Suprapubic skin (tissue), 4 donors: ENCODE results near the gene TXNDC11. TPM values are rescaled to one million over a fixed set of nuclear protein-coding genes. Genes with fewer than 3 reads are reported as not detected.
A peak's percentile ranks its signal among the peaks of the same experiment; 100 is the strongest.
"Not testable (repeated sequence)": the region's sequence is repeated elsewhere in the genome, so short reads cannot be mapped to it uniquely, and the experiment has no call there.

ENCODE experiments used
- DNase-seq, 2 donors: peaks; one replicate each; pipeline ENCODE4 v3.0.0-alpha.2; 2019; ENCODE audit warnings: low spot score in 2 of 2
- H3K27ac ChIP-seq: fragments of 200-600 bp; sonication (generic); one replicate; pipeline ENCODE4 v1.5.1; 2019
- H3K27me3 ChIP-seq: fragments of 200-600 bp; sonication (generic); one replicate; pipeline ENCODE4 v1.5.1; 2019
- H3K36me3 ChIP-seq: fragments of 200-600 bp; sonication (generic); one replicate; pipeline ENCODE4 v1.5.1; 2019
- H3K4me1 ChIP-seq: fragments of 200-600 bp; sonication (generic); one replicate; pipeline ENCODE4 v1.5.1; 2019
- H3K4me3 ChIP-seq: fragments of 200-600 bp; sonication (generic); one replicate; pipeline ENCODE4 v1.5.1; 2019; ENCODE audit warnings: mild to moderate bottlenecking
- H3K9me3 ChIP-seq: fragments of 200-600 bp; sonication (generic); one replicate; pipeline ENCODE4 v1.5.1; 2019
- CTCF ChIP-seq, 2 donors: fragments of 200-600 bp in 1 of 2; fragments of 450-650 bp in 1 of 2; sonication (generic) in 1 of 2; IDR thresholded peaks; one replicate each; pipeline ENCODE4 v1.5.1; 2016 to 2019; ENCODE audit warnings: antibody characterized with exemption in 2 of 2, mild to moderate bottlenecking in 1 of 2, moderate library complexity in 1 of 2
- EP300 ChIP-seq: sonication (generic); formaldehyde crosslinking; IDR thresholded peaks from one replicate; pipeline ENCODE4 v1.6.1; 2017; ENCODE audit warnings: antibody characterized with exemption
- POLR2A ChIP-seq, 2 donors: fragments of 450-650 bp; IDR thresholded peaks; one replicate each; pipeline ENCODE4 v1.6.1; 2017; ENCODE audit warnings: antibody characterized with exemption in 2 of 2, mild to moderate bottlenecking in 2 of 2, moderate library complexity in 2 of 2
- POLR2AphosphoS5 ChIP-seq, 3 donors: sonication (generic); formaldehyde crosslinking; IDR thresholded peaks; one replicate each; pipeline ENCODE4 v1.6.1; 2017; ENCODE audit warnings: antibody characterized with exemption in 3 of 3
- WGBS: methylation state at CpG from one replicate; pipeline ENCODE4 v1.1.5; 2018; 5-methylcytosine and 5-hydroxymethylcytosine counted together
- total RNA-seq, 4 donors: library from RNA; depleted of rRNA; stranded (reverse); fragments of >200 nt; gene quantifications; one replicate each; pipeline ENCODE4 v1.1.0, GENCODE V29; 2016

Gene TXNDC11
- 10 to 100 TPM; 31.0 to 42.2 (median 35.1) TPM for total RNA-seq

- H3K9me3 ChIP-seq, result no peaks in the 10 kb centered on the region
- TF ChIP-seq CTCF (IDR thresholded peaks at IDR 0.05) (no peak), POLR2AphosphoS5 (IDR thresholded peaks at IDR 0.05) (peak in 2 of 3 donors; percentile 51 to 66), POLR2A (IDR thresholded peaks at IDR 0.05) (peak; percentile 89 to 97)
- DNase-seq, result peak; percentile 99 to 100
- no peaks in the 10 kb centered on the region for H3K27me3 ChIP-seq
- peak within 1 kb of the TSS; percentile 95 for H3K4me3 ChIP-seq
- H3K4me1 ChIP-seq, result peaks cover 28% of the 10 kb centered on the region
- H3K27ac ChIP-seq, result peak within 1 kb of the TSS; percentile 97
- under 1% methylated on average over 66 of the region's 96 CpGs for WGBS
- peaks cover 1% of the 10 kb centered on the region for H3K36me3 ChIP-seq
These were observed at the start of gene TXNDC11 for GRCh38 chr16:11742536-11743307. Gene TXNDC11 (minus strand): TSS chr16:11742857. CDS start chr16:11742730, 127 bp downstream.

- H3K27ac ChIP-seq, result no peak overlapping the region
- no peaks in the 10 kb centered on the region for H3K27me3 ChIP-seq
- WGBS, result 90% methylated on average over 8 of the region's 8 CpGs
- no peaks in the 10 kb centered on the region for H3K36me3 ChIP-seq
- no peak overlapping the region for H3K4me3 ChIP-seq
- H3K4me1 ChIP-seq, result peaks cover 59% of the 10 kb centered on the region
- TF ChIP-seq POLR2A (IDR thresholded peaks at IDR 0.05) (no peak), EP300 (no peak), CTCF (IDR thresholded peaks at IDR 0.05) (no peak), POLR2AphosphoS5 (IDR thresholded peaks at IDR 0.05) (no peak)
- DNase-seq, result peak in 1 of 2 donors; percentile 49
- no peaks in the 10 kb centered on the region for H3K9me3 ChIP-seq
These were observed 48.6 kb upstream of the TXNDC11 start for GRCh38 chr16:11791144-11791828.

- no peaks in the 10 kb centered on the region for H3K27me3 ChIP-seq
- DNase-seq, result peak in 1 of 2 donors; percentile 2
- no peak overlapping the region for H3K27ac ChIP-seq
- WGBS, result 89% methylated on average over 3 of the region's 3 CpGs
- H3K36me3 ChIP-seq, result no peaks in the 10 kb centered on the region
- peaks cover 36% of the 10 kb centered on the region for H3K4me1 ChIP-seq
- no peak overlapping the region for H3K4me3 ChIP-seq
- no peak for TF ChIP-seq CTCF (IDR thresholded peaks at IDR 0.05)
- no peak for TF ChIP-seq POLR2AphosphoS5 (IDR thresholded peaks at IDR 0.05)
- TF ChIP-seq EP300, result no peak
- no peak for TF ChIP-seq POLR2A (IDR thresholded peaks at IDR 0.05)
- no peaks in the 10 kb centered on the region for H3K9me3 ChIP-seq
These were observed 46.3 kb upstream of the TXNDC11 start for GRCh38 chr16:11788914-11789313.

DNA sequence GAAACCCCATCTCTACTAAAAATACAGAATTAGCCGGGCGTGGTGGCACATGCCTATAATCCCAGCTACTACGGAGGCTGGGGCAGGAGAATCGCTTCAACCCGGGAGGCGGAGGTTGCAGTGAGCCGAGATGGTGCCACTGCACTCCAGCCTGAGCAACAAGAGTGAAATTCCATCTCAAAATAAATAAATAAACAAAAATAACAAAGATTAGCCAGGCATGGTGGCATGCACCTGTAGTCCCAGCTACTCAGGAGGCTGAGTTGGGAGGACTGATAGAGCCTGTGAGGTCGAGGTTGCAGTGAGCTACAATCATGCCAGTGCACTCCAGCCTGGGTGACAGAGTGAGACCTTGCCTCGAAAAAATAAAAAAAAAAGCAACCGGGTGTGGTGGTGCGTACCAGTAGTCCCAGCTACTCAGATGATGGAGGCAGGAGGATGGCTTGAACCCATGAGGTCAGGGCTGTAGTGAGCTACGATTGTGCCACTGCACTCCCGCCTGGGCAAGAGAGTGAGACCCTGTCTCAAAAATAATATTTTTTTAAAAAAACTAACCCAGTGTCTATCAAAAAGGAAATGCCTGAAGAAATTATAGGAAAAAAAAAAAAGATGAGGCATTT, 42.4 kb upstream of the TXNDC11 start:
- H3K9me3 ChIP-seq, DNase-seq, H3K27me3 ChIP-seq, H3K36me3 ChIP-seq, H3K27ac ChIP-seq, H3K4me3 ChIP-seq: not testable (repeated sequence)
- WGBS, result 85% methylated on average over 13 of the region's 13 CpGs
- H3K4me1 ChIP-seq, result peaks cover 37% of the 10 kb centered on the region

- H3K27ac ChIP-seq, DNase-seq, H3K9me3 ChIP-seq, H3K27me3 ChIP-seq, H3K36me3 ChIP-seq, H3K4me3 ChIP-seq: not testable (repeated sequence)
- peaks cover 35% of the 10 kb centered on the region for H3K4me1 ChIP-seq
- 91% methylated on average over 6 of the region's 6 CpGs for WGBS
These were observed 41.7 kb upstream of the TXNDC11 start for GRCh38 chr16:11784381-11784780.

DNA sequence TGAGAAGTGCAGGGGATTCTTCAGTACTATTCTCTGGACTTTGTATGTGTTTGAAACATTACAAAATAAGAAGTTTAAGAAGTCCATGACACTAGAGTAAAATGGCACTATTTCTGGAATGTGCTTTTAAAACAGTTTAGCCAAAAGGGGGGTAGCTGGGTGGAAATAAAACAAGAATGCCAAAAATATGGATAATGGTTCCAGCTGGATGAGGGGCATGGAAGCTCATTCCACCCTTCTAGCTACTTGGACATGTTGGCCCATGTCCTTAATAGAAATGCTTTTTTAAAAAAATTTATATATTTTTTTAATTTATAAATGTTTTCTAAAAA, 41.3 kb upstream of the TXNDC11 start:
- H3K4me1 ChIP-seq, result peaks cover 31% of the 10 kb centered on the region
- no peak for DNase-seq

More for the DNA sequence above, 41.3 kb upstream of the TXNDC11 start:
- no peak for TF ChIP-seq CTCF (IDR thresholded peaks at IDR 0.05)
- TF ChIP-seq POLR2A (IDR thresholded peaks at IDR 0.05), result no peak
- TF ChIP-seq POLR2AphosphoS5 (IDR thresholded peaks at IDR 0.05), result no peak
- no peak for TF ChIP-seq EP300
- no peaks in the 10 kb centered on the region for H3K9me3 ChIP-seq
- no peaks in the 10 kb centered on the region for H3K27me3 ChIP-seq
- no peak overlapping the region for H3K4me3 ChIP-seq
- H3K27ac ChIP-seq, result peak overlapping the region; percentile 69
- H3K36me3 ChIP-seq, result no peaks in the 10 kb centered on the region
